NCI-H748 (cell line): ENCODE results near the gene PFDN5.
A peak's percentile ranks its signal among the peaks of the same experiment; 100 is the strongest.
"Not testable (repeated sequence)": the region's sequence is repeated elsewhere in the genome, so short reads cannot be mapped to it uniquely, and the experiment has no call there.

Experiments
- DNase-seq: peaks from one replicate; lab custom pipeline; 2025; ENCODE audit not compliant: unreplicated experiment; lab: John Stamatoyannopoulos, UW

PFDN5 gene

GRCh38 chr12:53326460-53327185 is 31.3 kb downstream of the PFDN5 start:
- peak; percentile 20 for DNase-seq

GRCh38 chr12:53327435-53328042 is 32.2 kb downstream of the PFDN5 start:
- no peak for DNase-seq

GRCh38 chr12:53328043-53328435 is 32.7 kb downstream of the PFDN5 start:
- no peak for DNase-seq

- DNase-seq, result no peak
These were observed 35.3 kb downstream of the PFDN5 start for GRCh38 chr12:53330671-53331070.

GRCh38 chr12:53332339-53332738 is 37.0 kb downstream of the PFDN5 start:
- not testable (repeated sequence) for DNase-seq

- DNase-seq, result no peak
These were observed 37.4 kb downstream of the PFDN5 start for GRCh38 chr12:53332744-53333143.

- no peak for DNase-seq
These were observed 37.9 kb downstream of the PFDN5 start for GRCh38 chr12:53333289-53333688.

GRCh38 chr12:53333845-53334244 is 38.5 kb downstream of the PFDN5 start:
- no peak for DNase-seq

GRCh38 chr12:53334822-53335221 is 39.5 kb downstream of the PFDN5 start:
- DNase-seq, result no peak

GRCh38 chr12:53336181-53336681 is 40.9 kb downstream of the PFDN5 start, which contains the start of gene SP7:
Gene SP7 (minus strand): TSS chr12:53336354. CDS start chr12:53335646, 708 bp downstream.
- DNase-seq, result no peak

- DNase-seq, result no peak
These were observed 42.7 kb downstream of the PFDN5 start for GRCh38 chr12:53338017-53338416.

- no peak for DNase-seq
These were observed 43.6 kb downstream of the PFDN5 start for GRCh38 chr12:53338916-53339315.

- no peak for DNase-seq
These were observed 45.1 kb downstream of the PFDN5 start for GRCh38 chr12:53340398-53340797.

GRCh38 chr12:53343449-53343848 is 48.1 kb downstream of the PFDN5 start:
- DNase-seq, result no peak

GRCh38 chr12:53343969-53344368 is 48.6 kb downstream of the PFDN5 start:
- no peak for DNase-seq

- DNase-seq, result no peak
These were observed 49.1 kb downstream of the PFDN5 start for GRCh38 chr12:53344487-53344823.

GRCh38 chr12:53344824-53345485 is 49.6 kb downstream of the PFDN5 start:
- peak; percentile 56 for DNase-seq

GRCh38 chr12:53345486-53346188 is 50.3 kb downstream of the PFDN5 start:
- DNase-seq, result no peak

- no peak for DNase-seq
These were observed 51.1 kb downstream of the PFDN5 start for GRCh38 chr12:53346491-53346890.

GRCh38 chr12:53347905-53348304 is 52.6 kb downstream of the PFDN5 start:
- DNase-seq, result no peak
